ENCODE data around the gene GSTT4.
"Not testable (repeated sequence)": the region's sequence is repeated elsewhere in the genome, so short reads cannot be mapped to it uniquely, and the experiment has no call there.

Gene GSTT4

DNA sequence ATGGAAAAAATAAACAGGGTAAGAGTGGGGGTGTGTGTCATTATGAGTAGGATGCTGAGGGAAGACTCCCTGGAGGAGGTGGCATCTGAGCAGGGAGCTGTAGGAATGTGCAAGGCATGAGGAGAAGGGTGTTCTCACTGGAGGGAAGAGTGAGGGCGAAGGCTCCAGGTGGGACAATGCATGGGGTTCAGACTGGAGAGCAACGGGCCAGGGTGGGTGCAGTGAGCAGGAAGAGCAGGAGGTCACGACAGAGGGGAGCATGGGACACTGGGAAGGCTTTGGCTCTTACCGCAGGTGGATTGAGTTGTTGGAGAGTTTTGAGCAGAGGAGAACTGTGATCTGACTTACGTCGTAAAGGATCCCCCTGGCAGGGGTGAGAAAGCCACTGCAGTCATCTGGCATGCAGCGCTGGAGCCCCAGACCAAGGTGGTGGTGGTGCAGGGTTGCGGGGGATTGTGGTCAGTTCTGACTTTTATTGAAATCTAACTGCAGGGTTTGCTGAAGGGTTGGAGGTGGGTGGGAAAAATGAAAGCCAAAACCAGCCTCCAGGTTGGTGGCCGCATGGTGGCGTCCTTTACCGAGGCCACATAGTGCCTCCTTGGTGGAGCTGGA is 52.4 kb downstream of the GSTT4 start:
- H3K27me3 ChIP-seq; H3K9me3 ChIP-seq; intact Hi-C loops (cut with DNase I; ENCODE audit: low total_unique reads); H3K4me3 ChIP-seq; H3K36me3 ChIP-seq; H3K4me1 ChIP-seq; H3K27ac ChIP-seq: not testable (repeated sequence)
- peak in 1 of 2 donors; percentile 56 for DNase-seq

DNA sequence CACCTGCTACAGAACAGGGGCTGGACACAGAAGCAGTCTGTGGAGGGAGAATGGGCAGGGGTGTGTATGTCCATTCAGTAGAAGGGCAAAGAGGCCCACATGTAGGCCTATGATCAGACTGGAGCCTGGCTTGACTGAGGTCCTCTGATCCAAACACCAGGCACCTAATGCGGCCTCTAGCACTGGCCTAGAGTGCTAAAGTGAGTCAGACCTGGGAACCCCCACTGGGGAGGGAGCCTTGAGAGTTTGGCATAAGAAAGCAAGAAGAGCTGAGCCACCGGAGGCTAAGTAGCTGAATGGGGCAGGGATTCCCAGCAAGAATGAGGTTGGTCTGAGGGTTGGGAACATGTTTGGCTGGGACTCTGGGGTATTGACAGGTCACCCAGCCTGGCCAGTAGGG is 53.9 kb downstream of the GSTT4 start:
- H3K4me3 ChIP-seq; DNase-seq; H3K4me1 ChIP-seq; H3K27ac ChIP-seq; intact Hi-C loops (cut with DNase I; ENCODE audit: low total_unique reads); H3K27me3 ChIP-seq; H3K36me3 ChIP-seq; H3K9me3 ChIP-seq: not testable (repeated sequence)

DNA sequence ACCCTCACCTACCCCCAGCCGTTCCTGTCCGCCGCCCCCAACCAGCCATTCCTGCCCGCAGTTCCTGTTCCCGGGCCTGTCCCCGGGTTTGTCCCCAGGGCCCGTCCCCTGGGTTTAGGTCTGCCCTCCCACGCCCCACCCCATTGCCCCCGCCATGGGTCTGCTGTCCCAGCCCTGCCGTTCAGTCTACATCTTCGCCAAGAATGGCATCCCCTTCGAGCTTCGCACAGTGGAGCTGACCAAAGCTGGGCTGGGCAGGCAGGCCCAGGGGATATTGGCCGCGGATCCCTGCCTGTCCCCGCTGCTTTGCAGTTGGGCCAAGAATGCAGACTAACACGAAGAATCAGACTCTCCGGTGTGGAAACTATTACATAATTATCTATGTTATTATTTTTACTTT is 55.5 kb downstream of the GSTT4 start:
- H3K4me1 ChIP-seq; intact Hi-C loops (cut with DNase I; ENCODE audit: low total_unique reads); H3K9me3 ChIP-seq; H3K4me3 ChIP-seq; DNase-seq; H3K27ac ChIP-seq; H3K36me3 ChIP-seq; H3K27me3 ChIP-seq: not testable (repeated sequence)

All from tibial artery (tissue), 4 donors.